Liver (tissue), 9 donors: ENCODE data around the gene KCNJ18. TPM values are rescaled to one million over a fixed set of nuclear protein-coding genes. Genes with fewer than 3 reads are reported as not detected.
"Not testable (repeated sequence)": the region's sequence is repeated elsewhere in the genome, so short reads cannot be mapped to it uniquely, and the experiment has no call there.

Experiments
- DNase-seq: peaks from one replicate; pipeline ENCODE4 v3.0.0-alpha.2; 2017; ENCODE audit warnings: low spot score
- H3K27ac ChIP-seq, 2 donors: one replicate each; pipeline ENCODE4 v1.7.0; 2013; ENCODE audit warnings: inconsistent platforms in 2 of 2, low read length in 2 of 2, control low read depth in 1 of 2, low read depth in 1 of 2, mild to moderate bottlenecking in 1 of 2
- H3K27me3 ChIP-seq, 4 donors: one replicate each; pipeline versions ENCODE4 v1.6.1 to v1.7.0; 2013; ENCODE audit warnings: low read length in 3 of 4, inconsistent platforms in 1 of 4, mild to moderate bottlenecking in 1 of 4, moderate library complexity in 1 of 4; ENCODE audit not compliant: control insufficient read depth in 4 of 4, insufficient read depth in 4 of 4
- H3K36me3 ChIP-seq, 4 donors: one replicate each; pipeline versions ENCODE4 v1.6.1 to v1.7.0; 2013; ENCODE audit warnings: low read length in 3 of 4, mild to moderate bottlenecking in 3 of 4, low read depth in 1 of 4, moderate library complexity in 1 of 4; ENCODE audit not compliant: control insufficient read depth in 4 of 4, insufficient read depth in 3 of 4
- H3K4me1 ChIP-seq, 4 donors: one replicate each; pipeline versions ENCODE4 v1.6.1 to v1.7.0; 2013; ENCODE audit warnings: low read length in 3 of 4, mild to moderate bottlenecking in 3 of 4, moderate library complexity in 1 of 4; ENCODE audit not compliant: control insufficient read depth in 4 of 4, insufficient read depth in 4 of 4
- H3K4me3 ChIP-seq, 3 donors: one replicate each; pipeline versions ENCODE4 v1.6.1 to v1.7.0; 2013; ENCODE audit warnings: low read length in 3 of 3, control low read depth in 1 of 3, low read depth in 1 of 3, mild to moderate bottlenecking in 1 of 3
- H3K9ac ChIP-seq, 2 donors: one replicate each; pipeline ENCODE4 v1.7.0; 2013; ENCODE audit warnings: low read length in 2 of 2, mild to moderate bottlenecking in 2 of 2, moderate library complexity in 2 of 2, control low read depth in 1 of 2, low read depth in 1 of 2
- H3K9me3 ChIP-seq, 4 donors: one replicate each; pipeline versions ENCODE4 v1.6.1 to v1.7.0; 2013; ENCODE audit warnings: low read length in 3 of 4; ENCODE audit not compliant: control insufficient read depth in 4 of 4
- ATF3 ChIP-seq: IDR thresholded peaks from 2 replicates; pipeline ENCODE4 v1.6.1; 2016; ENCODE audit warnings: antibody characterized with exemption
- FOXA2 ChIP-seq: IDR thresholded peaks from 2 replicates; pipeline ENCODE4 v1.6.1; 2016; ENCODE audit warnings: antibody characterized with exemption
- GABPA ChIP-seq, 2 donors: IDR thresholded peaks in 1 of 2; conservative IDR thresholded peaks in 1 of 2; 2 replicates each; pipeline ENCODE4 v1.6.1; 2016; ENCODE audit warnings: antibody characterized with exemption in 2 of 2, mild to moderate bottlenecking in 1 of 2, moderate library complexity in 1 of 2
- HNF4A ChIP-seq, 2 donors: conservative IDR thresholded peaks; 2 replicates each; pipeline ENCODE4 v1.6.1; 2016; ENCODE audit warnings: antibody characterized with exemption in 2 of 2, mild to moderate bottlenecking in 2 of 2
- HNF4G ChIP-seq: IDR thresholded peaks from 2 replicates; pipeline ENCODE4 v1.6.1; 2016; ENCODE audit warnings: antibody characterized with exemption
- JUND ChIP-seq, 2 donors: IDR thresholded peaks; 2 replicates each; pipeline ENCODE4 v1.6.1; 2016; ENCODE audit warnings: antibody characterized with exemption in 2 of 2
- MAX ChIP-seq: IDR thresholded peaks from 2 replicates; pipeline ENCODE4 v1.6.1; 2016; ENCODE audit warnings: antibody characterized with exemption
- NR2F2 ChIP-seq: IDR thresholded peaks from 2 replicates; pipeline ENCODE4 v1.6.1; 2016; ENCODE audit warnings: antibody characterized with exemption
- RAD21 ChIP-seq, 2 donors: IDR thresholded peaks; 2 replicates each; pipeline ENCODE4 v1.6.1; 2016; ENCODE audit warnings: antibody characterized with exemption in 2 of 2, mild to moderate bottlenecking in 2 of 2
- RXRA ChIP-seq, 2 donors: IDR thresholded peaks; 2 replicates each; pipeline ENCODE4 v1.6.1; 2017 to 2018; ENCODE audit warnings: antibody characterized with exemption in 2 of 2, mild to moderate bottlenecking in 1 of 2
- SP1 ChIP-seq: IDR thresholded peaks from 2 replicates; pipeline ENCODE4 v1.6.1; 2018; ENCODE audit warnings: antibody characterized with exemption, mild to moderate bottlenecking
- YY1 ChIP-seq: IDR thresholded peaks from 2 replicates; pipeline ENCODE4 v1.6.1; 2016; ENCODE audit warnings: antibody characterized with exemption, mild to moderate bottlenecking
- WGBS: extraction: QIAGEN DNeasy Blood & Tissue Kit; methylation state at CpG from one replicate; pipeline ENCODE4 v1.1.7; 2013; 5-methylcytosine and 5-hydroxymethylcytosine counted together
- polyA plus RNA-seq, 2 donors: library from polyadenylated mRNA; stranded (reverse) in 1 of 2; unstranded in 1 of 2; fragments of 200-250 nt in 1 of 2; fragments of >200 nt in 1 of 2; fragmentation: Nextera tagmentation in 1 of 2; extraction: Ambion mirVana in 1 of 2; gene quantifications; one replicate each; pipeline versions ENCODE4 v1.2.1 to v1.2.3, GENCODE V29; 2013 to 2015
- total RNA-seq, 2 donors: library from RNA; depleted of rRNA; stranded (reverse); fragments of >200 nt; gene quantifications; one replicate each; pipeline ENCODE4 v1.2.3, GENCODE V29; 2014
- TF ChIP-seq, protein P1 (sequence below): IDR thresholded peaks from 2 replicates; pipeline ENCODE4 v1.6.1; 2016; ENCODE audit warnings: antibody characterized with exemption, mild to moderate bottlenecking
- TF ChIP-seq, protein P2 (sequence below): IDR thresholded peaks from 2 replicates; pipeline ENCODE4 v1.6.1; 2016; ENCODE audit warnings: antibody characterized with exemption
- donor health status: healthy.
- donor health status: healthy.
- donor health status: healthy.
- donor health status: healthy.
- donor health status: healthy.

Gene KCNJ18
- total and polyA plus RNA-seq, 4 donors: not detected

- H3K36me3 ChIP-seq, H3K9ac ChIP-seq, H3K4me3 ChIP-seq, DNase-seq, H3K9me3 ChIP-seq, H3K27ac ChIP-seq, H3K27me3 ChIP-seq, H3K4me1 ChIP-seq: not testable (repeated sequence)
- WGBS: 94% methylated on average over 26 of the region's 33 CpGs
These were observed 7.9 kb upstream of the KCNJ18 start for GRCh38 chr17:21684384-21684783.

DNA sequence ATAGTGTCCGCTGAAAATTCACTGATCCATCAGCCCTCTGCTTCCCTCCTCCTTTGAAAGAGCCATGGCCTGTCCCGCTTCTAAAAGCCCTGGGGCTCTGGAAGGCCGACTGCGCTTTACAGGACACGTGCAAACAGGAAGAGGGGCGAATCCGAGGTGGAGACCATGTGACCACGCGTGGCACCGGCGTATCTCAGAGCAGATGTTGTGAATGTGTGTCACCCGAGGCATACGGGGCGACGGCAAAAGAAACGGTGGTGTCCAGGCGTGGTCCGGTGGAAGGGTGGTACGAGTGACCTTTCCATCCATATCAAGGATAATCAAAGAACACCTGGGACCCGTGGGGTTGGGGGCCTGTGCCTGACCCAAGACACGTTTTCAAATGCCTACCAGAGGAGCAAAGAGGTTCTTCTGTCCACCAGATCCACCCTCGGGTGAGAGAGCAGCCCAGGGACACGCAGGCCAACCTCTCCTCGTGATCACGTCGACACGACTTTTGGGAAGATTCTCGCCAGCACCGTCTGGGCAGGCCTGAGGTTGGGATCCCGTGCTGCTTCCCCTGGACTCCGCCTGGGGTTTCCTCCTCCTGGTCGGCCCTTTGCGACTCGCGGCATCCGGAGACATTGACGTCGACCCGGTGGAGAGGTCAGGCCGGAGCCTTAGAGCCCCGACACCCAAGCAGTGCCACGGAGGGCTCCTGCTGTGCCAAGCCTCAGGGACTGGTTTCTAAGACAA, 7.1 kb upstream of the KCNJ18 start:
- H3K27ac ChIP-seq, H3K9ac ChIP-seq, H3K9me3 ChIP-seq, H3K4me1 ChIP-seq, H3K36me3 ChIP-seq, H3K27me3 ChIP-seq, DNase-seq, H3K4me3 ChIP-seq: not testable (repeated sequence)
- 78% methylated on average over 42 of the region's 42 CpGs for WGBS

GRCh38 chr17:21686165-21687015, 5.9 kb upstream of the KCNJ18 start:
- TF ChIP-seq HNF4G (no peak), YY1 (no peak), HNF4A (conservative IDR thresholded peaks at IDR 0.05) (no peak), ATF3 (no peak), NR2F2 (no peak), GABPA (IDR thresholded peaks at IDR 0.05 in 1 of 2, conservative IDR thresholded peaks at IDR 0.05 in 1 of 2) (no peak), MAX (no peak), RXRA (IDR thresholded peaks at IDR 0.05) (no peak), JUND (IDR thresholded peaks at IDR 0.05) (no peak), SP1 (no peak), FOXA2 (no peak), RAD21 (IDR thresholded peaks at IDR 0.05) (no peak)
- TF ChIP-seq, protein P1, sequence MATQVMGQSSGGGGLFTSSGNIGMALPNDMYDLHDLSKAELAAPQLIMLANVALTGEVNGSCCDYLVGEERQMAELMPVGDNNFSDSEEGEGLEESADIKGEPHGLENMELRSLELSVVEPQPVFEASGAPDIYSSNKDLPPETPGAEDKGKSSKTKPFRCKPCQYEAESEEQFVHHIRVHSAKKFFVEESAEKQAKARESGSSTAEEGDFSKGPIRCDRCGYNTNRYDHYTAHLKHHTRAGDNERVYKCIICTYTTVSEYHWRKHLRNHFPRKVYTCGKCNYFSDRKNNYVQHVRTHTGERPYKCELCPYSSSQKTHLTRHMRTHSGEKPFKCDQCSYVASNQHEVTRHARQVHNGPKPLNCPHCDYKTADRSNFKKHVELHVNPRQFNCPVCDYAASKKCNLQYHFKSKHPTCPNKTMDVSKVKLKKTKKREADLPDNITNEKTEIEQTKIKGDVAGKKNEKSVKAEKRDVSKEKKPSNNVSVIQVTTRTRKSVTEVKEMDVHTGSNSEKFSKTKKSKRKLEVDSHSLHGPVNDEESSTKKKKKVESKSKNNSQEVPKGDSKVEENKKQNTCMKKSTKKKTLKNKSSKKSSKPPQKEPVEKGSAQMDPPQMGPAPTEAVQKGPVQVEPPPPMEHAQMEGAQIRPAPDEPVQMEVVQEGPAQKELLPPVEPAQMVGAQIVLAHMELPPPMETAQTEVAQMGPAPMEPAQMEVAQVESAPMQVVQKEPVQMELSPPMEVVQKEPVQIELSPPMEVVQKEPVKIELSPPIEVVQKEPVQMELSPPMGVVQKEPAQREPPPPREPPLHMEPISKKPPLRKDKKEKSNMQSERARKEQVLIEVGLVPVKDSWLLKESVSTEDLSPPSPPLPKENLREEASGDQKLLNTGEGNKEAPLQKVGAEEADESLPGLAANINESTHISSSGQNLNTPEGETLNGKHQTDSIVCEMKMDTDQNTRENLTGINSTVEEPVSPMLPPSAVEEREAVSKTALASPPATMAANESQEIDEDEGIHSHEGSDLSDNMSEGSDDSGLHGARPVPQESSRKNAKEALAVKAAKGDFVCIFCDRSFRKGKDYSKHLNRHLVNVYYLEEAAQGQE: no peak
- TF ChIP-seq, protein P2, sequence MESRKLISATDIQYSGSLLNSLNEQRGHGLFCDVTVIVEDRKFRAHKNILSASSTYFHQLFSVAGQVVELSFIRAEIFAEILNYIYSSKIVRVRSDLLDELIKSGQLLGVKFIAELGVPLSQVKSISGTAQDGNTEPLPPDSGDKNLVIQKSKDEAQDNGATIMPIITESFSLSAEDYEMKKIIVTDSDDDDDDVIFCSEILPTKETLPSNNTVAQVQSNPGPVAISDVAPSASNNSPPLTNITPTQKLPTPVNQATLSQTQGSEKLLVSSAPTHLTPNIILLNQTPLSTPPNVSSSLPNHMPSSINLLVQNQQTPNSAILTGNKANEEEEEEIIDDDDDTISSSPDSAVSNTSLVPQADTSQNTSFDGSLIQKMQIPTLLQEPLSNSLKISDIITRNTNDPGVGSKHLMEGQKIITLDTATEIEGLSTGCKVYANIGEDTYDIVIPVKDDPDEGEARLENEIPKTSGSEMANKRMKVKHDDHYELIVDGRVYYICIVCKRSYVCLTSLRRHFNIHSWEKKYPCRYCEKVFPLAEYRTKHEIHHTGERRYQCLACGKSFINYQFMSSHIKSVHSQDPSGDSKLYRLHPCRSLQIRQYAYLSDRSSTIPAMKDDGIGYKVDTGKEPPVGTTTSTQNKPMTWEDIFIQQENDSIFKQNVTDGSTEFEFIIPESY: no peak
- H3K36me3 ChIP-seq: no peaks in the 10 kb centered on the region
- no peak for DNase-seq
- H3K27ac ChIP-seq: no peak overlapping the region
- peaks cover 0 to 3% (median 0%) of the 10 kb centered on the region in 4 donors for H3K27me3 ChIP-seq
- no peaks in the 10 kb centered on the region for H3K9me3 ChIP-seq
- H3K4me3 ChIP-seq: no peak overlapping the region
- no peaks in the 10 kb centered on the region for H3K4me1 ChIP-seq
- WGBS: 67% methylated on average over 23 of the region's 23 CpGs
- no peak overlapping the region for H3K9ac ChIP-seq
